PC-9 (cell line): ENCODE results near the gene PCDHA4.
"Not testable (repeated sequence)": the region's sequence is repeated elsewhere in the genome, so short reads cannot be mapped to it uniquely, and the experiment has no call there.

Source experiments
- CTCF ChIP-seq: fragments of 200-600 bp; sonication (generic); conservative IDR thresholded peaks from 2 replicates; pipeline ENCODE4 v1.6.1; 2017; ENCODE audit warnings: mixed run types, antibody characterized with exemption, mild to moderate bottlenecking, moderate library complexity
- EZH2 ChIP-seq: fragments of 200-600 bp; sonication (generic); IDR thresholded peaks from 2 replicates; pipeline ENCODE4 v1.8.0; 2017; ENCODE audit warnings: antibody characterized with exemption, low read depth

DNA sequence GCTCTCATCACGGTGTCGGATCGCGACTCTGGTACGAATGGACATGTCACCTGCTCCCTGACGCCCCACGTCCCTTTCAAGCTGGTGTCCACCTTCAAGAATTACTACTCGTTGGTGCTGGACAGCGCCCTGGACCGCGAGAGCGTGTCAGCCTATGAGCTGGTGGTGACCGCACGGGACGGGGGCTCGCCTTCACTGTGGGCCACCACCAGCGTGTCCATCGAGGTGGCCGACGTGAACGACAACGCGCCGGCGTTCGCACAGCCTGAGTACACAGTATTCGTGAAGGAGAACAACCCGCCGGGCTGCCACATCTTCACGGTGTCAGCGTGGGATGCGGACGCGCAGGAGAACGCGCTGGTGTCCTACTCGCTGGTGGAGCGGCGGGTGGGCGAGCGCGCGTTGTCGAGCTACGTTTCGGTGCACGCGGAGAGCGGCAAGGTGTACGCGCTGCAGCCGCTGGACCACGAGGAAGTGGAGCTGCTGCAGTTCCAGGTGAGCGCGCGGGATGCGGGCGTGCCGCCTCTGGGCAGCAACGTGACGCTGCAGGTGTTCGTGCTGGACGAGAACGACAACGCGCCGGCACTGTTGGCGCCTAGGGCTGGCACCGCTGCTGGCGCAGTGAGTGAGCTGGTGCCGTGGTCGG lies 10.7 kb upstream of the PCDHA4 start:
- TF ChIP-seq CTCF, EZH2: not testable (repeated sequence)
